ENCODE measurements around the gene KSR1.

KSR1 gene

DNA sequence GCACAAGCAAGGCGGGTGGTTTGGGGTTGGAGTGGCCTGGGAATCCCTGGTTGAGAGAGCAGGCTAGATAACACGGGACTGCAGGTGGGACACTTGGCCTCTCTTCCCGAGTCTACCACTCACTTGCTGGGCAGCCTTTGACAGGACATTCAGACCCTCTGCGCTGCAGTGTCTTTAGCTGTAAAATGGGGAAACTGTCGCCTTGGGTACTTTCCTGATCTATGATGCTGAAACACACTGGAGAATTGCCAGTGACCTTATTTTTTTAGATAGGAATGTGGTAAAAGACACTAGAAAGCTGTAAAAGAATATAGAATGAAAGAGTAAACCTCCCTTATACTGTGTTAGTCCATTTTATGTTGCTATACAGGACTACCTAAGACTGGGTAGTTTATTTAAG lies 30.5 kb downstream of the KSR1 start:
- Histone ChIP-seq H3K9me3 (ENCODE audit: insufficient read depth, low read depth, low read length) (no peaks in the 10 kb centered on the region), H3K36me3 (ENCODE audit: insufficient read depth, low read length) (no peaks in the 10 kb centered on the region), H3K4me1 (ENCODE audit: insufficient read depth, low read length) (peaks cover 27% of the 10 kb centered on the region), H3K27ac (ENCODE audit: low read depth, low read length) (no peak overlapping the region), H3K4me3 (ENCODE audit: low read length) (no peak overlapping the region), H3K9ac (ENCODE audit: low read depth, low read length) (no peak overlapping the region), H3K27me3 (ENCODE audit: insufficient read depth, low read length) (no peaks in the 10 kb centered on the region)
- 94% methylated on average over 5 of the region's 5 CpGs for WGBS

DNA sequence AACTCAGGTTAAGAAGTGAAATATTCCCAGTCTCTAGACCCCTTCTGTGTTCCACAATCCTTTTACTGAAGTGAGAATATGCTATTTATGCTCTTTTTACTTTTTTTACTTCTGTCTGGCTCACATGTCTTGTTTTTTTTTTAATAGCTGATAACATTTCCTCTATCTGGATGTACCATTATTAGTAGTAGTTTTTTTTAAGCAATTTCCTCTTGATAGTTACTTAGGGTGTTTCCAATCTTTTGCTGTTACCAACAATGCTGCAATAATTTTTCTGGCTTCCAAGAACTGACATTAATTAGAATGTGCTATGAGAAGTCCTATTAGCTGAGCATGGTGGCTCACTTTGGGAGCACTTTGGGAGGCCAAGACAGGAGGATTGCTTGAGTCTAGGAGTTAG lies 32.0 kb downstream of the KSR1 start:
- no peak overlapping the region for H3K9ac ChIP-seq (ENCODE audit: low read depth, low read length)
- H3K4me3 ChIP-seq (ENCODE audit: low read length): no peak overlapping the region
- H3K27ac ChIP-seq (ENCODE audit: low read depth, low read length): no peak overlapping the region
- H3K9me3 ChIP-seq (ENCODE audit: insufficient read depth, low read depth, low read length): no peaks in the 10 kb centered on the region
- H3K4me1 ChIP-seq (ENCODE audit: insufficient read depth, low read length): peaks cover 42% of the 10 kb centered on the region
- H3K27me3 ChIP-seq (ENCODE audit: insufficient read depth, low read length): no peaks in the 10 kb centered on the region
- no peaks in the 10 kb centered on the region for H3K36me3 ChIP-seq (ENCODE audit: insufficient read depth, low read length)

DNA sequence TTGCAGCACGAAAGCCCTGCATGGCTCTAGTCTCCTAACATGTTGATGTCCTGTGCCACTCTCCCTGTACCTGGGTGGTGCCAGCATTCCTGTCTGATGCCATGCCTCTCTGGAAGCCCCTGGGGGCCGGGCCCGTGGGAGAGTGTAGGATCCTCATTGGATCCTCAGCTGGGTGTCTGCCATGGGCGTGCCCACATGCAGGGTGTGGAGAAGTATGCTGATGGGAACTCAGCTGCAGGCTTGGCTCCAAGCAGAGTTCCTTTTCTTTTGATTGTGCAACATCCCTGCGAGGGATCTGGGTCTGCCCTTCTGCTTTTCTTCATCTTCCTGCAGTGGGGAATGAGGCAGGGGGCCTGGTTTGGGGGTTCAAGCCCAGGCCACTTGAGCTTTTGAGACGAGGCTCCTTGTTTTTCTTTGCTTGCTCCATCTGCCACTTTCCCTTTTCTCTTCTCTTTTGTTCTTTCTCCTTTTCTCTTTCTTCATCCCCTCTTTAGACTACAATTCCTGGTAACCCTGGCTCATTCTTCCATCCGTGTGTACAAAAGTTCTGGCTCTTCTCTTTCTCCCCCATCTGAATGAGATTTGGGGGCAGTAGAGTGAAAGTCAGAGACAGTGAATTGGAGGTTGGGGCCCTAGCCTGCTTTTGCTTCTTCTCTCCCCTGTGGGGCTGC lies 32.9 kb downstream of the KSR1 start:
- H3K9ac ChIP-seq (ENCODE audit: low read depth, low read length): no peak overlapping the region
- 58% methylated on average over 7 of the region's 7 CpGs for WGBS
- no peaks in the 10 kb centered on the region for H3K36me3 ChIP-seq (ENCODE audit: insufficient read depth, low read length)
- no peak overlapping the region for H3K27ac ChIP-seq (ENCODE audit: low read depth, low read length)
- no peak overlapping the region for H3K4me3 ChIP-seq (ENCODE audit: low read length)
- H3K9me3 ChIP-seq (ENCODE audit: insufficient read depth, low read depth, low read length): no peaks in the 10 kb centered on the region
- H3K27me3 ChIP-seq (ENCODE audit: insufficient read depth, low read length): no peaks in the 10 kb centered on the region
- peaks cover 51% of the 10 kb centered on the region for H3K4me1 ChIP-seq (ENCODE audit: insufficient read depth, low read length)

DNA sequence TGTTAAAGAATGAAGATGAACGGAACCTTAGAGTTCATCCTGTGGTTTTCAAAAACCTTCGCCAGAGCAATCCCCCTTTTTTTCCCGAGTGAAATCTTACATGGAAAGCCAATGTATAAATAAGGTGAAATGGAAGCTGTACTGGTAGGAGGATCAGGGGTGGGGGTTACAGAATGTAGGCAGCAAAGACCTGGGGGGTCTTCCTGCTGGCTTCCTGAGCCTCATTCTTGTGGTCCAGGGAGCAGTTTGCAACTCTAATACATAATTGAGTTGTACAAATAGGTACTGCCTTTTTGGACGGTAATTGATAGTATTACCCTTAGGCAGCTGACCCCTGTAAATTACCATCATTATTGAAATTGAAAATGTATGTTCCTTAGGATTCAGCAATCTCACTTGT lies 34.1 kb downstream of the KSR1 start:
- Histone ChIP-seq H3K27ac (ENCODE audit: low read depth, low read length) (no peak overlapping the region), H3K36me3 (ENCODE audit: insufficient read depth, low read length) (no peaks in the 10 kb centered on the region), H3K4me1 (ENCODE audit: insufficient read depth, low read length) (peaks cover 63% of the 10 kb centered on the region), H3K4me3 (ENCODE audit: low read length) (no peak overlapping the region), H3K9ac (ENCODE audit: low read depth, low read length) (no peak overlapping the region), H3K9me3 (ENCODE audit: insufficient read depth, low read depth, low read length) (no peaks in the 10 kb centered on the region), H3K27me3 (ENCODE audit: insufficient read depth, low read length) (no peaks in the 10 kb centered on the region)
- 69% methylated on average over 3 of the region's 4 CpGs for WGBS

DNA sequence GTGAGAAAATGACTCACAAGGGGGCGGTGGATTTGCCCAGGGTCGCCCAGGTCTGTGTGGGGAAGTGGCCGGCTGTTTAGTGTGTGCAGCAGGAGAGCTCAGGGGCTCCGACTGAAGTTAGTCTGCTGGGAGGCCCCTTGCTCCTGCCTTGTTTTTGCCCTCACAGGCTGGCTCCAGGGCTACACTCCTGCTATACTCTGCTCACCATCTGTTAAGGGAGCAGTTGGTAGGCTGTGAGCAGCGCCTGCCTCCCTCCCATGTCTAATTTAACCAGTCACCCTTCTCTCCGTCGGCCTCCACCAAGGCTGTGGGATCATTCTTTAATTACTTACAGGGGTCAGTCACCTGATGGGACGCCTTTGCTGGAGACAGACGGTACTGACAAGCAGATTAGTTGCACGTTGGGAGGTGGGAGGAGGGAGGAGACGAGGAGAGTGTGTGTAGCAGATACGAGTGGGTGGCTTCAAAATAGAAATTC lies 35.5 kb downstream of the KSR1 start:
- Histone ChIP-seq H3K27me3 (ENCODE audit: insufficient read depth, low read length) (no peaks in the 10 kb centered on the region), H3K27ac (ENCODE audit: low read depth, low read length) (no peak overlapping the region), H3K4me3 (ENCODE audit: low read length) (no peak overlapping the region), H3K4me1 (ENCODE audit: insufficient read depth, low read length) (peaks cover 76% of the 10 kb centered on the region), H3K9me3 (ENCODE audit: insufficient read depth, low read depth, low read length) (no peaks in the 10 kb centered on the region), H3K36me3 (ENCODE audit: insufficient read depth, low read length) (no peaks in the 10 kb centered on the region), H3K9ac (ENCODE audit: low read depth, low read length) (peak overlapping the region; percentile 30; the same call in 1 of the 2 replicates)
- 58% methylated on average over 12 of the region's 12 CpGs for WGBS

DNA sequence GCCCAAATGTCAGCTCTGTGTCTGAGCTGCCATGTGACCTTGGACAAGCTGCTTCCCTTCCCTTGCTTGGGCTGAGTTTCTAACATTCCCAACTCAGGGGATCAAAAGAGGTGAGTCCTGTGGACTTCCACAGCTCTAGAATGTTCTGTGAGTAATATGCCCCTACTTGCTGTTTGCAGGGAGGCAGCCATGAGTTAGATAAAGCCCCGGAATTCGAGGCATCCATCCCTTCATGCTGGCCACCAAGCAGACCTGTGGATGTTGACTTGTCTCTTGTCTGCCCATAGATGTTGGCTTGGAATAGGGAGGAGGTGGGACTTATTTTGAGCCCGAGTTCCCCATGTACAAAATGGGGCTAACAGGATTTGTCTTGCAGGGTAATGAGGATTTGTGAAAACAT lies 36.2 kb downstream of the KSR1 start:
- Histone ChIP-seq H3K36me3 (ENCODE audit: insufficient read depth, low read length) (no peaks in the 10 kb centered on the region), H3K4me1 (ENCODE audit: insufficient read depth, low read length) (peaks cover 84% of the 10 kb centered on the region), H3K27ac (ENCODE audit: low read depth, low read length) (no peak overlapping the region), H3K9me3 (ENCODE audit: insufficient read depth, low read depth, low read length) (no peaks in the 10 kb centered on the region), H3K27me3 (ENCODE audit: insufficient read depth, low read length) (no peaks in the 10 kb centered on the region), H3K9ac (ENCODE audit: low read depth, low read length) (no peak overlapping the region), H3K4me3 (ENCODE audit: low read length) (no peak overlapping the region)
- WGBS: 91% methylated on average over 3 of the region's 3 CpGs

DNA sequence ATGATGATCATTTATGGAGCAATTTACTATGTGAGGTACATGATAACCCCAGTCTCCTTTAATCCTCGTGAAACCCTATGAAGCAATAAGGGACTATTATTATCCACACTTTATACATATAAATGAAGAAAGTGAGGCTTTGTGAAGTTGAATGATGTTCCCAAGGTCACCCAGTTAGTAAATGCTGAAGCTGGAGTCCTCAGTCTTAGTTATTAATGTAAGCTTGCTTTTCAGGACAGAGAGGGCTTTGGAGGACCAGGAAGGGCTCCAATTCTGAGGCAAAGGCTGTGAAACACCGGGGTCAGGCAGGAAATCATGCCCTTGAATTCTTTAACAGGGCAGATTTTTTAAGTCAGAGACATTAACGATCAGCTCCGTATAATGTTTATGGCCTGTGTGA lies 36.8 kb downstream of the KSR1 start:
- Histone ChIP-seq H3K27ac (ENCODE audit: low read depth, low read length) (no peak overlapping the region; the same call in 1 of the 2 replicates), H3K9me3 (ENCODE audit: insufficient read depth, low read depth, low read length) (no peaks in the 10 kb centered on the region), H3K4me1 (ENCODE audit: insufficient read depth, low read length) (peaks cover 85% of the 10 kb centered on the region), H3K36me3 (ENCODE audit: insufficient read depth, low read length) (no peaks in the 10 kb centered on the region), H3K9ac (ENCODE audit: low read depth, low read length) (no peak overlapping the region), H3K4me3 (ENCODE audit: low read length) (no peak overlapping the region), H3K27me3 (ENCODE audit: insufficient read depth, low read length) (no peaks in the 10 kb centered on the region)
- WGBS: 84% methylated on average over 3 of the region's 4 CpGs

DNA sequence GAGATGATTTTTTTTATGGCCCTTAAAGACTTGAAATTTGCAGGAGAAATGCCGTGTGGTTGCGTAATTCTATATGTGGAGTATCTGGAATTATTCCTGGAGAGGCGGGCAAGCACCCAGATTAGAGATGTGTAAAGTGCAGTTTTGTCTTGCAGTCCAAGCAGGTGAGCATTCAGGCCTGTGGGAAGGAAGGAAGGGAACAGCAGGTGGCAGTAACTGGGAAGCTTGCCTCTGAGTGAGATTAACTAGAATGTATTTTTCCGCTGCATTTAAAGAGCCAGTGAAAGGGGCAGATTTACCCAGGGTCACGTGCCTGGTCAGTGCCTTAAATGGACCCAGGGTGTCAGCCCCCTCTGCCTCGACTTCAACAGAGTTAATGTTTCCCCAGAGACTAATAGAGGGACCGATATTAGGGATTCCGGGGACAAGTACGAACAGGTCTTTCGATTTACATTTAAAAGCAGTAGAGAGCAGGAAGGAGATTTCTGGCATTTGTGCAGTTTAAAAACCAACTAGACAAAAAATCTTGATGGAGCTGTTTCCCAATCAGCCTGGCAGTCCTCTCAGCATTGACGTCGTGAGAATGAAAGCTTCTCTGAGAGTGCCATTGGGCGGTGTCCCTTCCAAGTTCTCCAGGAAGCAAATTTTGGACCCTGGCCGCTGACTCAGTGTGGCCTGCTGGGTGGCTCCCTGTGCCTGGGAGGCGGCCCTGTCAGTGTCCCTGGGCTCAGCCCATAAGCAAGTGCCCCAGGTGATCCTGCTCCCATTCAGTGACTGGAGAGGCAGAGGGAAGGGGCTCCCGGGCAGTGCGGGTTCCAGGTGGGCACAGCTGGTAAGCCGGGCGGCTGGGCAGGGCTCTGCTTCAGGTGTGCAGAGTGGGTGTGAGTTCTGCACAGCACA lies 38.2 kb downstream of the KSR1 start:
- Histone ChIP-seq H3K9me3 (ENCODE audit: insufficient read depth, low read depth, low read length) (no peaks in the 10 kb centered on the region), H3K4me1 (ENCODE audit: insufficient read depth, low read length) (peaks cover 78% of the 10 kb centered on the region), H3K36me3 (ENCODE audit: insufficient read depth, low read length) (no peaks in the 10 kb centered on the region), H3K27me3 (ENCODE audit: insufficient read depth, low read length) (no peaks in the 10 kb centered on the region), H3K4me3 (ENCODE audit: low read length) (no peak overlapping the region), H3K9ac (ENCODE audit: low read depth, low read length) (no peak overlapping the region), H3K27ac (ENCODE audit: low read depth, low read length) (peak overlapping the region; percentile 40; the same call in 1 of the 2 replicates)
- WGBS: 61% methylated on average over 19 of the region's 19 CpGs

DNA sequence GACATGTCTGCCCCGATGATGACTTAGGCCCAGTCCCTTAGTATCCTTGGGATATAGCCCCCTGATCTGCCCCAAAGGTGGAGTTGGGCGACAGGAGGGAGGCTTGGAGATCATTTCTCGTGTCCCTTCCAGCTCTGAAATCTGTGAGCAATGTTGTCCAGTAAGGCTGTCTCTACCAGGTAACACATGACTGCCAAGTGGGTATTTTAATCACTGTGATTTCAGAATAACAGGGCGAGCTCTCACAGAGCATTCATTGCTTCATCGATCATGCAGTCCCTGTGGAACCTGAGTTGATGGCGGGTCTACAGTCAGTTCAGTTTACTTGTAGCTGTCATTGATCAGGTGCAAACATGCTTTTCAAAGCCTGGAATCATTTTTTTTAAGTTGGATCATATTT lies 39.2 kb downstream of the KSR1 start:
- Histone ChIP-seq H3K36me3 (ENCODE audit: insufficient read depth, low read length) (no peaks in the 10 kb centered on the region), H3K4me3 (ENCODE audit: low read length) (no peak overlapping the region), H3K27ac (ENCODE audit: low read depth, low read length) (no peak overlapping the region), H3K27me3 (ENCODE audit: insufficient read depth, low read length) (no peaks in the 10 kb centered on the region), H3K4me1 (ENCODE audit: insufficient read depth, low read length) (peaks cover 68% of the 10 kb centered on the region), H3K9ac (ENCODE audit: low read depth, low read length) (no peak overlapping the region), H3K9me3 (ENCODE audit: insufficient read depth, low read depth, low read length) (peaks cover 2% of the 10 kb centered on the region)
- WGBS: 94% methylated on average over 6 of the region's 6 CpGs

DNA sequence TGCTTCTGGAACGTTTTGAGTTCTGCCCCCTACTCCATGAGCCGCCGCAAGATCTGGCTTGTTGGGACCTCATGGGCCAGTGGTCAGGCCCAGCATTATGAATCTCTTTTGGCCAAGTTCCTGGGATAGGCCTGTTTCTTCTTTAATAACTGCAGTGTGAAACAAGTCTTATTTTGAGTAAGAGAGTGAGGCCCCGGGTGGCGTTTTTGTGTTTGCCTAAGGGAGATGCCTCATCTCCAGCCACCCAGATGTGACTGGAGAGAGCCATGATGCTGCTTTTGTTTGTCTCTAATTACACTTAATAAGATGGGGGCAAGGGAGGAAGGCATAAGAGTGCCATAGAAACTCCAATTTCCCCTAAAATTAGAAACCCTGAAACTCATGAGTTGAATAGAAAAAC lies 39.8 kb downstream of the KSR1 start:
- WGBS: 73% methylated on average over 5 of the region's 5 CpGs
- Histone ChIP-seq H3K36me3 (ENCODE audit: insufficient read depth, low read length) (no peaks in the 10 kb centered on the region; the same call in 1 of the 2 replicates), H3K9ac (ENCODE audit: low read depth, low read length) (no peak overlapping the region), H3K27me3 (ENCODE audit: insufficient read depth, low read length) (no peaks in the 10 kb centered on the region), H3K9me3 (ENCODE audit: insufficient read depth, low read depth, low read length) (peaks cover 8% of the 10 kb centered on the region), H3K4me1 (ENCODE audit: insufficient read depth, low read length) (peaks cover 63% of the 10 kb centered on the region), H3K4me3 (ENCODE audit: low read length) (no peak overlapping the region), H3K27ac (ENCODE audit: low read depth, low read length) (no peak overlapping the region)

DNA sequence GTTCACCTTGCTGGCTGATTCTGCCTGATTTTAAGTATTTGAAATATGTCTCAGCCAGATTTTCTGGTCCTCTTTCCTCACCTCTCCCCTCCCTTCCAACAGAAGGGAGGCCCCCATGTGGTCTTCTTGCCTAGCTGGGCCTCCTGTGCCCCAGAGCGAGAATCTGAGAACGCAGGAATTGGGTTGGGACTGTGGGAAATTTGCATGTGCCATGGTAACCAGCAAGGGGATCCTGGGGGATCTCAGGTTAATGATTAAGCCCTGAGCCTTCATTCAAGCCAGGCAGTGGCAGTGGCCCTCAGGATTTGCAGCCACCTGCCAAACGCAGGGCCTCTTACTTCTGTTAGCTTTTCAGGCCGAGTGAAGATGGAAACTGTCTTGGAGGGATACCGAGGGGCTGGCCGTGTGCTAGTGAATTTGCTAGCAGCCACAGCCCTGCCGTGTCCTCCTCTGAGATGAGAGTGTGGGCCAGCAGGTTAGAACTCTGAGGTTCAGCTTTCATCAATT lies 40.2 kb downstream of the KSR1 start:
- Histone ChIP-seq H3K27me3 (ENCODE audit: insufficient read depth, low read length) (no peaks in the 10 kb centered on the region), H3K27ac (ENCODE audit: low read depth, low read length) (no peak overlapping the region), H3K9ac (ENCODE audit: low read depth, low read length) (no peak overlapping the region), H3K4me3 (ENCODE audit: low read length) (no peak overlapping the region), H3K9me3 (ENCODE audit: insufficient read depth, low read depth, low read length) (peaks cover 12% of the 10 kb centered on the region), H3K4me1 (ENCODE audit: insufficient read depth, low read length) (peaks cover 60% of the 10 kb centered on the region), H3K36me3 (ENCODE audit: insufficient read depth, low read length) (no peaks in the 10 kb centered on the region; the same call in 1 of the 2 replicates)
- 57% methylated on average over 7 of the region's 7 CpGs for WGBS
